ENCODE data around the gene TMEM59.

Gene TMEM59

DNA sequence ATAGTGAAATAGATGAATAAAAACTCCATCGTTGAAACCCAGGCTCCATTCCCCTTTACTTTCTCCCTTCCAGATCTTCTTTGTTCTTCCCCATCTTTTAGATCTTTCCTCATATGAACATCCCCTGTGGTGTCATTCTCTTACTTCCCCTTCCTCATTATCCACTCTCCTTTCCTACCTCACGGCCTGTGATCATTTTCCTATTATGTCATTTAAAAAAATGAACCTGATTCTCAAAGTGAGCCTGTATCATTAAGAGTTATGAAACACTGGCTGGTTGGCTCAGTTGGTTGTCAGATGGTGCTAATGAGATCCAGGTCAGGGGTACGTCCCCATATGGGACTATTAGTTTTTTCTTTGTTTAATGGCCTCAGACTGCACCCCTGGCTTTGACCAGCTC is 38.7 kb upstream of the TMEM59 start:
- TF ChIP-seq Cebpa-rat (IDR thresholded peaks at IDR 0.05) = no peak
- Histone ChIP-seq H3K27ac (no peak overlapping the region), H3K27me3 (no peaks in the 10 kb centered on the region), H3K9me3 (no peaks in the 10 kb centered on the region), H3K4me2 (no peak overlapping the region), H3K4me1 (peaks cover 5% of the 10 kb centered on the region; the same call in 1 of the 2 replicates), H3K36me3 (peaks cover 23% of the 10 kb centered on the region), H3K9ac (no peak overlapping the region), H4K20me1 (no peaks in the 10 kb centered on the region), H3K4me3 (no peak overlapping the region)

DNA sequence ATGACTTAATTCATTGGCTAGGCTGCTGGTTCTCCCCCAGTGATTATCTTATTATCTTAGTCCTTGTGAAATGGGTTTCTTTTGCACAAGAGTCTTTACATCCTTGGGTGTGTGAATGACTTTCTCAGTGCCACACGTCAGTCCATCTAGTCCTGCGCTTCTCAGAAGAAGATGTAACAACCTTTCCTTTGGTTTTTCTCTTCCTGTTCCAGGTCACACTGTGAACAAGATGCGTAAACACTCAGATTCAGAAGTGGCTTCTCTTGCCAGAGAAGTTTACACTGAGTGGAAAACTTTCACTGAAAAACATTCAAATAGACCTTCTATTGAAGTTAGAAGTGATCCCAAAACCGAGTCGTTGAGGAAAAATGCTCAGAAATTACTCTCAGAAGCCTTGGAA is 35.4 kb upstream of the TMEM59 start:
- peaks cover 20% of the 10 kb centered on the region for H3K36me3 ChIP-seq

GRCh38 chr1:54086754-54087153 is 33.8 kb upstream of the TMEM59 start:
- H3K9me3 ChIP-seq = no peaks in the 10 kb centered on the region
- H3K27ac ChIP-seq = no peak overlapping the region
- no peaks in the 10 kb centered on the region for H4K20me1 ChIP-seq
- no peak overlapping the region for H3K9ac ChIP-seq
- H3K4me3 ChIP-seq = no peak overlapping the region
- no peaks in the 10 kb centered on the region for H3K27me3 ChIP-seq
- no peaks in the 10 kb centered on the region for H3K4me1 ChIP-seq
- TF ChIP-seq Cebpa-rat (IDR thresholded peaks at IDR 0.05) = no peak
- H3K36me3 ChIP-seq = peaks cover 9% of the 10 kb centered on the region
- no peak overlapping the region for H3K4me2 ChIP-seq

More for the DNA sequence above, 35.4 kb upstream of the TMEM59 start:
- TF ChIP-seq Cebpa-rat (IDR thresholded peaks at IDR 0.05) = no peak
- no peaks in the 10 kb centered on the region for H4K20me1 ChIP-seq
- no peaks in the 10 kb centered on the region for H3K27me3 ChIP-seq
- no peaks in the 10 kb centered on the region for H3K4me1 ChIP-seq
- no peak overlapping the region for H3K4me2 ChIP-seq
- no peaks in the 10 kb centered on the region for H3K9me3 ChIP-seq
- H3K4me3 ChIP-seq = no peak overlapping the region
- H3K9ac ChIP-seq = no peak overlapping the region
- no peak overlapping the region for H3K27ac ChIP-seq

DNA sequence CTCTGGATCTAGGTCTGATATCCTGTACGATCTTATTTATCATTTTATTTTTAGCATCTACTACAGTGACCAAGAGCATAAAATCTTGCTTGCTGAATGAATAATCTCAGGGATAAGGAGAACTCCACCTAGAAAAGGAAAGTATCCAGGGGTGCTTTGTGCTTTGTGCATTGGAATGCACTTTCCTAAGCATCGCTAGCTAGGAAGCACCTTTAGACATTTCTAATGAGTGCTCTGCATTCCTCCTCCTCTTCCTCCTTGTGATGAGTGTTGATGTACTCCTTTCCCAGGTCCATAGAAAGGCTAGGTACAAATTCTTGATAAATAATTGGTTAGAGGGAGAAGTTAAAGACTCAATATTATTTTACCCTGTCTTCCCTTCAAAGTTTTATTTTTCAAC is 31.8 kb upstream of the TMEM59 start:
- no peak overlapping the region for H3K27ac ChIP-seq
- no peaks in the 10 kb centered on the region for H3K4me1 ChIP-seq
- no peaks in the 10 kb centered on the region for H3K9me3 ChIP-seq
- no peaks in the 10 kb centered on the region for H4K20me1 ChIP-seq
- no peak overlapping the region for H3K4me3 ChIP-seq
- H3K36me3 ChIP-seq = peaks cover 8% of the 10 kb centered on the region
- H3K4me2 ChIP-seq = no peak overlapping the region
- no peaks in the 10 kb centered on the region for H3K27me3 ChIP-seq
- no peak for TF ChIP-seq Cebpa-rat (IDR thresholded peaks at IDR 0.05)
- H3K9ac ChIP-seq = no peak overlapping the region

GRCh38 chr1:54081306-54082270 is 28.6 kb upstream of the TMEM59 start:
- Histone ChIP-seq H3K4me2 (no peak overlapping the region), H3K36me3 (peaks cover 6% of the 10 kb centered on the region), H3K4me1 (no peaks in the 10 kb centered on the region), H4K20me1 (no peaks in the 10 kb centered on the region), H3K9me3 (no peaks in the 10 kb centered on the region), H3K9ac (no peak overlapping the region), H3K4me3 (no peak overlapping the region), H3K27ac (no peak overlapping the region), H3K27me3 (no peaks in the 10 kb centered on the region)
- TF ChIP-seq Cebpa-rat (IDR thresholded peaks at IDR 0.05) = no peak

GRCh38 chr1:54080598-54081049 is 27.6 kb upstream of the TMEM59 start:
- TF ChIP-seq Cebpa-rat (IDR thresholded peaks at IDR 0.05) = no peak

GRCh38 chr1:54077359-54077758 is 24.4 kb upstream of the TMEM59 start:
- Histone ChIP-seq H3K4me2 (no peak overlapping the region), H3K4me1 (no peaks in the 10 kb centered on the region), H4K20me1 (no peaks in the 10 kb centered on the region), H3K36me3 (peaks cover 21% of the 10 kb centered on the region; the same call in 1 of the 2 replicates), H3K27ac (no peak overlapping the region), H3K9me3 (no peaks in the 10 kb centered on the region), H3K27me3 (no peaks in the 10 kb centered on the region), H3K4me3 (no peak overlapping the region), H3K9ac (no peak overlapping the region)
- no peak for TF ChIP-seq Cebpa-rat (IDR thresholded peaks at IDR 0.05)

More at GRCh38 chr1:54080598-54081049, 27.6 kb upstream of the TMEM59 start:
- Histone ChIP-seq H3K27ac (no peak overlapping the region), H3K4me3 (no peak overlapping the region), H3K4me2 (no peak overlapping the region), H3K4me1 (no peaks in the 10 kb centered on the region), H3K36me3 (peaks cover 12% of the 10 kb centered on the region; the same call in 1 of the 2 replicates), H3K9ac (no peak overlapping the region), H3K27me3 (no peaks in the 10 kb centered on the region), H3K9me3 (no peaks in the 10 kb centered on the region), H4K20me1 (no peaks in the 10 kb centered on the region)

DNA sequence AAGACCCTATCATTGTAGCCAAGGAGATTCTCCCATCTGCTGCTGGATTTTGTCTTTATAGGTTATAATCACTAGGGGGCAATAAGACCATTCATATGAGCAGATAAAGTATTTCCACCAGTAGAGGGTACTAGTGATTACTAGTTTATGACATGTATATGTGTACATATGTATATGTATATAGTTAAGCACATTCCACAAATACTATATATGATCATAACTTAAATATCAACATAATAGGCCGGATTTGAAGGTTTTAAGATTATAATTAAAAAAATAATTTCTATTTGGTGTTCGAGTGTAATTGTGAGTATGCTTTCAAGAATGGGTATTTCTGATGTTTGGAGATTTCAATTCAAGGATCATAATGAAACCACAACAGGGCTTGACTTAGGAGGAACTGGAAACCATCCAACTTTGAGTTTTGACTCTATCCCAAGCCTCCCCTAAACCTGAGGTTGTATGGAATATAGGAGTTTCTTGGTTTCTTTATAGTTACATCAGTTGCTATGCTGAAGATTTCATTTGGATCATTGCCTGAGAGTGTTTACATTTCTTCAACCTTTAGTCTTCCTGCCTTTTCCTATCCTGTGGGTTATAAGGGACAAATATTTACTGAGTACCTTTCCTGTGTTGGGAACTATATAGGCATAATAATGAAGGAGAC is 17.3 kb upstream of the TMEM59 start:
- TF ChIP-seq Cebpa-rat (IDR thresholded peaks at IDR 0.05) = no peak
- H3K4me1 ChIP-seq = peaks cover 11% of the 10 kb centered on the region
- no peak overlapping the region for H3K4me3 ChIP-seq
- no peak overlapping the region for H3K9ac ChIP-seq
- no peak overlapping the region for H3K27ac ChIP-seq
- peaks cover 29% of the 10 kb centered on the region for H3K36me3 ChIP-seq
- no peaks in the 10 kb centered on the region for H4K20me1 ChIP-seq
- peaks cover 5% of the 10 kb centered on the region; the same call in 1 of the 2 replicates for H3K9me3 ChIP-seq
- H3K27me3 ChIP-seq = no peaks in the 10 kb centered on the region
- no peak overlapping the region for H3K4me2 ChIP-seq

GRCh38 chr1:54069791-54070170 is 16.8 kb upstream of the TMEM59 start:
- TF ChIP-seq Cebpa-rat (IDR thresholded peaks at IDR 0.05) = no peak
- Histone ChIP-seq H3K4me3 (no peak overlapping the region), H3K27me3 (no peaks in the 10 kb centered on the region), H3K36me3 (peaks cover 29% of the 10 kb centered on the region), H3K9ac (no peak overlapping the region), H3K27ac (no peak overlapping the region), H3K4me2 (no peak overlapping the region), H3K9me3 (peaks cover 5% of the 10 kb centered on the region; the same call in 1 of the 2 replicates), H3K4me1 (peaks cover 12% of the 10 kb centered on the region), H4K20me1 (no peaks in the 10 kb centered on the region)

DNA sequence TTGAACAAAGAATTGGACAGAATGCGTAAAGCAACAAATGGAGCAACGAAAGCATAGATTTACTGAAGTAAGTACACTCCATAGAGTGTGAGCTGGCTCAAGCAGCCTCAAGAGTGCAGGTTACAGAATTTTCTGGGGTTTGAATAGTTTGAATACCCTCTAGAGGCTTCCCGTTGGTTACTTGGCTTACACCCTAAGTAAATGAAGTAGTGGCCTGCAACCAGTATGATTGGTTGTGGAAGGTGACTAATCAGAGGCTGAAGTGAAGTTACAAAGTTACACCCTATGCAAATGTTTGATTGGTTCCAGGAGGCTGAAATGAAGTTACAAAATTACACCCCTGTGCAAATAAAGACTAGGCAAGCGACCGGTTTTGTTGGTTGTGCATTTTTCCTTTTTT is 11.3 kb upstream of the TMEM59 start:
- peaks cover 6% of the 10 kb centered on the region for H3K36me3 ChIP-seq
- no peak for TF ChIP-seq Cebpa-rat (IDR thresholded peaks at IDR 0.05)
- H4K20me1 ChIP-seq = no peaks in the 10 kb centered on the region
- H3K4me2 ChIP-seq = no peak overlapping the region
- H3K4me1 ChIP-seq = peaks cover 8% of the 10 kb centered on the region
- no peak overlapping the region for H3K27ac ChIP-seq
- no peak overlapping the region for H3K9ac ChIP-seq
- H3K4me3 ChIP-seq = no peak overlapping the region
- H3K27me3 ChIP-seq = no peaks in the 10 kb centered on the region
- no peaks in the 10 kb centered on the region for H3K9me3 ChIP-seq

Measured in BLaER1 (cell line).